IPS-20b (cell line): ENCODE data around the gene CYFIP1.

Experiments used
- H3K27ac ChIP-seq: one replicate; pipeline ENCODE4 v1.5.1; 2013; ENCODE audit warnings: low read length
- H3K27me3 ChIP-seq: 2 replicates; pipeline ENCODE4 v1.6.1; 2013; ENCODE audit warnings: mild to moderate bottlenecking, low read length, inconsistent platforms; ENCODE audit not compliant: insufficient read depth
- H3K36me3 ChIP-seq: 2 replicates; pipeline ENCODE4 v1.6.1; 2013; ENCODE audit warnings: low read depth, mild to moderate bottlenecking, inconsistent platforms, low read length, moderate library complexity; ENCODE audit not compliant: insufficient read depth
- H3K4me1 ChIP-seq: 2 replicates; pipeline ENCODE4 v1.6.1; 2013; ENCODE audit warnings: mild to moderate bottlenecking, control low read depth, inconsistent platforms, low read length, moderate library complexity; ENCODE audit not compliant: insufficient read depth
- H3K4me3 ChIP-seq: 2 replicates; pipeline ENCODE4 v1.5.1; 2013; ENCODE audit warnings: mild to moderate bottlenecking, low read length, inconsistent platforms
- H3K9ac ChIP-seq: 2 replicates; pipeline ENCODE4 v1.6.1; 2013; ENCODE audit warnings: low read depth, mild to moderate bottlenecking, inconsistent platforms, low read length, moderate library complexity
- H3K9me3 ChIP-seq: 2 replicates; pipeline ENCODE4 v1.6.1; 2013; ENCODE audit warnings: mild to moderate bottlenecking, low read depth, low read length, inconsistent platforms; ENCODE audit not compliant: insufficient read depth

Gene CYFIP1

GRCh38 chr15:22925875-22926274, 54.3 kb downstream of the CYFIP1 start:
- H3K4me1 ChIP-seq: no peaks in the 10 kb centered on the region
- H3K27ac ChIP-seq: no peak overlapping the region
- no peaks in the 10 kb centered on the region for H3K27me3 ChIP-seq
- no peak overlapping the region for H3K9ac ChIP-seq
- no peaks in the 10 kb centered on the region for H3K9me3 ChIP-seq
- no peak overlapping the region for H3K4me3 ChIP-seq
- H3K36me3 ChIP-seq: peaks cover 7% of the 10 kb centered on the region; the same call in 1 of the 2 replicates

GRCh38 chr15:22922003-22922402, 58.2 kb downstream of the CYFIP1 start:
- Histone ChIP-seq H3K4me3 (no peak overlapping the region), H3K27me3 (no peaks in the 10 kb centered on the region), H3K4me1 (no peaks in the 10 kb centered on the region), H3K9me3 (no peaks in the 10 kb centered on the region), H3K36me3 (peaks cover 14% of the 10 kb centered on the region), H3K9ac (no peak overlapping the region), H3K27ac (no peak overlapping the region)

GRCh38 chr15:22919171-22919570, 61.0 kb downstream of the CYFIP1 start:
- no peak overlapping the region for H3K9ac ChIP-seq
- H3K27ac ChIP-seq: no peak overlapping the region
- H3K4me3 ChIP-seq: no peak overlapping the region
- H3K9me3 ChIP-seq: no peaks in the 10 kb centered on the region
- no peaks in the 10 kb centered on the region for H3K4me1 ChIP-seq
- H3K27me3 ChIP-seq: no peaks in the 10 kb centered on the region
- peaks cover 17% of the 10 kb centered on the region for H3K36me3 ChIP-seq

- Histone ChIP-seq H3K9me3 (no peaks in the 10 kb centered on the region), H3K27me3 (no peaks in the 10 kb centered on the region), H3K27ac (no peak overlapping the region), H3K9ac (no peak overlapping the region), H3K36me3 (peaks cover 22% of the 10 kb centered on the region), H3K4me1 (no peaks in the 10 kb centered on the region), H3K4me3 (no peak overlapping the region)
Observed at GRCh38 chr15:22918596-22919140, 61.5 kb downstream of the CYFIP1 start.

- no peak overlapping the region for H3K4me3 ChIP-seq
- no peak overlapping the region for H3K9ac ChIP-seq
- no peaks in the 10 kb centered on the region for H3K4me1 ChIP-seq
- no peaks in the 10 kb centered on the region for H3K9me3 ChIP-seq
- peaks cover 24% of the 10 kb centered on the region for H3K36me3 ChIP-seq
- H3K27me3 ChIP-seq: no peaks in the 10 kb centered on the region
- H3K27ac ChIP-seq: no peak overlapping the region
Observed at GRCh38 chr15:22918056-22918455, 62.1 kb downstream of the CYFIP1 start.

GRCh38 chr15:22917556-22917955, 62.6 kb downstream of the CYFIP1 start:
- Histone ChIP-seq H3K4me3 (no peak overlapping the region), H3K9ac (no peak overlapping the region), H3K27me3 (no peaks in the 10 kb centered on the region), H3K4me1 (no peaks in the 10 kb centered on the region), H3K9me3 (no peaks in the 10 kb centered on the region), H3K27ac (no peak overlapping the region), H3K36me3 (peaks cover 24% of the 10 kb centered on the region)

GRCh38 chr15:22916606-22917350, 63.4 kb downstream of the CYFIP1 start:
- no peaks in the 10 kb centered on the region for H3K9me3 ChIP-seq
- H3K9ac ChIP-seq: no peak overlapping the region
- peaks cover 30% of the 10 kb centered on the region for H3K36me3 ChIP-seq
- no peak overlapping the region for H3K27ac ChIP-seq
- H3K4me1 ChIP-seq: no peaks in the 10 kb centered on the region
- no peaks in the 10 kb centered on the region for H3K27me3 ChIP-seq
- H3K4me3 ChIP-seq: no peak overlapping the region

GRCh38 chr15:22915866-22916515, 64.2 kb downstream of the CYFIP1 start:
- H3K36me3 ChIP-seq: peaks cover 37% of the 10 kb centered on the region
- no peaks in the 10 kb centered on the region for H3K9me3 ChIP-seq
- no peak overlapping the region for H3K9ac ChIP-seq
- no peaks in the 10 kb centered on the region for H3K27me3 ChIP-seq
- H3K27ac ChIP-seq: no peak overlapping the region
- no peak overlapping the region for H3K4me3 ChIP-seq
- H3K4me1 ChIP-seq: no peaks in the 10 kb centered on the region

GRCh38 chr15:22913646-22914380, 66.4 kb downstream of the CYFIP1 start:
- H3K36me3 ChIP-seq: peaks cover 57% of the 10 kb centered on the region
- no peaks in the 10 kb centered on the region for H3K4me1 ChIP-seq
- H3K27me3 ChIP-seq: no peaks in the 10 kb centered on the region
- no peak overlapping the region for H3K4me3 ChIP-seq
- H3K27ac ChIP-seq: no peak overlapping the region
- H3K9ac ChIP-seq: no peak overlapping the region
- H3K9me3 ChIP-seq: no peaks in the 10 kb centered on the region

- Histone ChIP-seq H3K27ac (no peak overlapping the region), H3K4me1 (no peaks in the 10 kb centered on the region), H3K9ac (no peak overlapping the region), H3K36me3 (peaks cover 59% of the 10 kb centered on the region), H3K27me3 (no peaks in the 10 kb centered on the region), H3K4me3 (no peak overlapping the region), H3K9me3 (no peaks in the 10 kb centered on the region)
Observed at GRCh38 chr15:22912256-22912655, 67.9 kb downstream of the CYFIP1 start.

- Histone ChIP-seq H3K36me3 (peaks cover 59% of the 10 kb centered on the region), H3K9ac (no peak overlapping the region), H3K4me1 (no peaks in the 10 kb centered on the region)
Observed at GRCh38 chr15:22911306-22911705, 68.9 kb downstream of the CYFIP1 start.

More at GRCh38 chr15:22911306-22911705, 68.9 kb downstream of the CYFIP1 start:
- no peaks in the 10 kb centered on the region for H3K9me3 ChIP-seq
- H3K27me3 ChIP-seq: no peaks in the 10 kb centered on the region
- H3K4me3 ChIP-seq: no peak overlapping the region
- H3K27ac ChIP-seq: no peak overlapping the region
